Coronary artery (tissue), 2 donors: ENCODE results near the gene ARHGEF2.
A peak's percentile ranks its signal among the peaks of the same experiment; 100 is the strongest.

Experiments
- DNase-seq: peaks from one replicate; pipeline ENCODE4 v3.0.0-alpha.2; 2017; ENCODE audit warnings: low spot score
- H3K27ac ChIP-seq, 2 donors: fragments of 200-600 bp; sonication (generic); one replicate each; pipeline ENCODE4 v1.5.1; 2016 to 2019
- H3K4me3 ChIP-seq: fragments of 200-600 bp; sonication (generic); 2 replicates; pipeline ENCODE4 v1.5.1; 2016; ENCODE audit warnings: mild to moderate bottlenecking, moderate library complexity
- TF ChIP-seq, protein P1 (sequence below): fragments of 200-600 bp; sonication (generic); IDR thresholded peaks from one replicate; pipeline ENCODE4 v1.5.1; 2019; ENCODE audit warnings: antibody characterized with exemption

Gene ARHGEF2

DNA sequence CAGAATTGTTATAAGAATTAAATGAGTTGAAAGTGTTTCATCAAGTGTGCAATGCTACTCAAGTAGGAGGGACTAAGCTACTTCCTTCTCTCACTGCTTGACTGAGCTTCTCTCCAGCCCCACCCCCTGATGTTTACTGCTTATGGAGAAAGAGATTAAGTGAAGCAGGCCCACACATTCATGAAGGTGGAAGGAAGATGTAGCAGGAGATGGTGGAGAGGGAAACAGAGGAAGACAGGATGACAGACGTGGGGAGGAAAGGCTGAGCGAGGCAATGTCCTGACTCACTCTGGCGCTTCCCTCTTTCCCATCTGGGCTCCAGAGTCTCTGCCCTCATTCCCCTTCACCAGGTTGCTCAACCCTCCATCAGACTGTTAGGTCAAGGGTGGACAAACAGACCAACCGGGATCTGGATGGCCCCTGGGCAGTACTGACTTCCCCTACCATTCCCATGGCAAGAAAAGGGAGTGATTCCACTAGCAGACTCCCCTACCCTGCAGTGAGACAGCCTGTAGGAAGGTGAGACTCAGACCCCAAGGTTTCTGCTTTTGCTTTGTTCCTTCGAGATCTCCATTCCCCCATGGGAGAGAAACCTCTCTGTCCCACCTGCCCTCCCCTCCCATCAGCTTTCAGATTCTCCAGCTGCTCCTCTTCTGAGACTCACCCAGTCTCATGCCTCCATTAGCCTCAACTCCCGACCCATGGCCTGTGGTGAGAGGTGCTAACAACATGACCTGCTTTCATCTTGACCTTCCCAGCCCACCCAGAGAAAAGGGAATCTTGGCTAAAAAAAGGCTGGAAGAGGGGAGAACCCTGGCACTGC is 3.1 kb upstream of the ARHGEF2 start:
- TF ChIP-seq, protein P1, sequence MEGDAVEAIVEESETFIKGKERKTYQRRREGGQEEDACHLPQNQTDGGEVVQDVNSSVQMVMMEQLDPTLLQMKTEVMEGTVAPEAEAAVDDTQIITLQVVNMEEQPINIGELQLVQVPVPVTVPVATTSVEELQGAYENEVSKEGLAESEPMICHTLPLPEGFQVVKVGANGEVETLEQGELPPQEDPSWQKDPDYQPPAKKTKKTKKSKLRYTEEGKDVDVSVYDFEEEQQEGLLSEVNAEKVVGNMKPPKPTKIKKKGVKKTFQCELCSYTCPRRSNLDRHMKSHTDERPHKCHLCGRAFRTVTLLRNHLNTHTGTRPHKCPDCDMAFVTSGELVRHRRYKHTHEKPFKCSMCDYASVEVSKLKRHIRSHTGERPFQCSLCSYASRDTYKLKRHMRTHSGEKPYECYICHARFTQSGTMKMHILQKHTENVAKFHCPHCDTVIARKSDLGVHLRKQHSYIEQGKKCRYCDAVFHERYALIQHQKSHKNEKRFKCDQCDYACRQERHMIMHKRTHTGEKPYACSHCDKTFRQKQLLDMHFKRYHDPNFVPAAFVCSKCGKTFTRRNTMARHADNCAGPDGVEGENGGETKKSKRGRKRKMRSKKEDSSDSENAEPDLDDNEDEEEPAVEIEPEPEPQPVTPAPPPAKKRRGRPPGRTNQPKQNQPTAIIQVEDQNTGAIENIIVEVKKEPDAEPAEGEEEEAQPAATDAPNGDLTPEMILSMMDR: no peak
- Histone ChIP-seq H3K4me3 (peak overlapping the region; percentile 81), H3K27ac (peak overlapping the region; percentile 94 to 98)
- DNase-seq: no peak

DNA sequence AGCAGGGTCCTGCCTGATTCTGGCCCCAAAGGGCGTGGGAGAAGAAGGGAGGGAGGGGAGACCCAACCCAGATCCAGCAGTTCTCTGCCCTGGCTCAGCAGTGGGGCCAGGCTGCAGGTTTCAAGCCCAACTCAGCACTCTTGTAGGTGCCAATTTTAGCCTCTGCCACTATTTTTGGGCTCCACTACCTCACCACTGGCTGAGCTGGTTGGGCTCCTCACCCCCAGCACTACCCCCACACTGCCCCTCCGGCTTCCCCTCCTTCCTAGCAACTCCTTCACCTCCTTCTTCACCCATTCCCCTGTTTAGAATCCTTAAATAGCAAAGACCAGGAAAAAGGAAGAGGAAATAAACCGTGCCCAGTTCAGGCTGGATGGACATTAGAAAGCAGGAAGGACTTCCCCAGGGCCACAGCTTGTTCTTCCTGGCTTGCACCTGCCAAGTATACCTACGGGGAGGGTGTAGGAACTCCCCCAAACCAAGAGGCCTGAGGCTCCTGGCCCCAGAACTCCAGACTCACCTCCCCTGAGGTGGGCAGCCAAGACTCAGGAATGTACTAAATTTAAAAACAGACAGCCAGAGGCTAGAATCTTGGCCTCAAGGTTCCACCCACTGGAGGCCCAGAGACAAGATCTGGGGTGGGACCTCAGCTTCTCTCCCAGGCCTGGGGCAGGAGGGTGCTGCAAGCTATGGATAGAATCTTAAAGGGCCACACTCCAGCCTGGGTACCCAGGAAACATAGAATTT is 1.4 kb upstream of the ARHGEF2 start:
- peak overlapping the region; percentile 81 for H3K4me3 ChIP-seq
- peak; percentile 85 for DNase-seq
- peak overlapping the region; percentile 94 to 98 for H3K27ac ChIP-seq
- TF ChIP-seq, protein P1: no peak

DNA sequence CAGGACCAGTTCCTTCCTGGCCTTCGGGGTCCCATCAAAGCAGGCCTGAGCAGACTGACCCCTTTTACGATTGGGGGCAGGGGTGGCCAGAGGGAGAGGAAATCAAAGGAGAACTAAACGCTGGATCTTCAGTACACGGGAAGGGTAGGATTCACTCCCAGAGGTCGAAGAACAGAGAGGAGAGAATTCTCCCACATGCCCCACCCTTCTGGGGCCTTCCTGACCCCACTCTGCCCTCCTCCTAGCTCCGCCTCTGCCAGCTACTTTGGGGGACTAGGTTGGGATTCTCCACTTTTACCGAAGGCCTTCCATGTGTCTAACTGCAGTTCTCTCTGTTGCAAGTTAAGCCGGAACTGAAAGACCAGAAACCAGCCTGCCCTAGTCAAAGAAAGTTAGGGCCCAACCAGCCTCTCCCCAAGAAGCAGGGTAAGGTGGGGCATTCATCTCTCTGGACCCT is 654 bp upstream of the ARHGEF2 start:
- TF ChIP-seq, protein P1: no peak
- DNase-seq: no peak
- Histone ChIP-seq H3K27ac (peak overlapping the region; percentile 94 to 98), H3K4me3 (peak overlapping the region; percentile 81)

DNA sequence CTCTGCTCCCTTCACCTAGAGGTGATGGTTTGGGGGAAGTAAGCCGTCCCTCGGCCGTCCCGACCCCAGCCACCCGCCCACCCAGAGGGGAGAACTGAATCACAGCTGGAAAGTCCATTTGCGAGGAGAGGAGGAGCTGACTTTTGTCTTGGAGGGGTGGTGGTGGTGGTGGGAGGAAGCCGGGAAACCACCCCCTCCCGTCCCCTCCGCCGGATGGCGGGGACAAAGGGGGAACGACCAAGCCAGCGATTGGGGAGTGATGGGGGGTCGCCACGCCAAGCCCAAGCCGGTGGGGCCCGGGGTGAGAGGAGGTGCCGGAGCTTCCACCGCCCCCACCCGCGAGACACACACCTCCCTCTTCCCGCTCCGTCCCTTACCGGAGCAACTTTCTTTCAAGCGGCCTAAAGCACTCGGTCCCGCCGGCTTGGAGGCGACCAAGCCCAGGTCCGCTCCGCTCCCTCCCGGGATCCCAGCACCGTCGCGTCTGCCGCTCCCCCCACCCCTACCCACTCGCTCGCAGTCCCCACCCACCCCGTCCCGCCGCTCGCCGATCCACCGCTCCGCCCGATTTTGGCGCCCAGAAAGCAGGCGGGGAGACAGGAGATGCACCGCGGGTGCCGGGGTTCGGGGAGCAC is 540 bp downstream of the ARHGEF2 start:
- TF ChIP-seq, protein P1: no peak
- H3K27ac ChIP-seq: peak overlapping the region; percentile 94 to 98
- H3K4me3 ChIP-seq: peak overlapping the region; percentile 81
- no peak for DNase-seq

DNA sequence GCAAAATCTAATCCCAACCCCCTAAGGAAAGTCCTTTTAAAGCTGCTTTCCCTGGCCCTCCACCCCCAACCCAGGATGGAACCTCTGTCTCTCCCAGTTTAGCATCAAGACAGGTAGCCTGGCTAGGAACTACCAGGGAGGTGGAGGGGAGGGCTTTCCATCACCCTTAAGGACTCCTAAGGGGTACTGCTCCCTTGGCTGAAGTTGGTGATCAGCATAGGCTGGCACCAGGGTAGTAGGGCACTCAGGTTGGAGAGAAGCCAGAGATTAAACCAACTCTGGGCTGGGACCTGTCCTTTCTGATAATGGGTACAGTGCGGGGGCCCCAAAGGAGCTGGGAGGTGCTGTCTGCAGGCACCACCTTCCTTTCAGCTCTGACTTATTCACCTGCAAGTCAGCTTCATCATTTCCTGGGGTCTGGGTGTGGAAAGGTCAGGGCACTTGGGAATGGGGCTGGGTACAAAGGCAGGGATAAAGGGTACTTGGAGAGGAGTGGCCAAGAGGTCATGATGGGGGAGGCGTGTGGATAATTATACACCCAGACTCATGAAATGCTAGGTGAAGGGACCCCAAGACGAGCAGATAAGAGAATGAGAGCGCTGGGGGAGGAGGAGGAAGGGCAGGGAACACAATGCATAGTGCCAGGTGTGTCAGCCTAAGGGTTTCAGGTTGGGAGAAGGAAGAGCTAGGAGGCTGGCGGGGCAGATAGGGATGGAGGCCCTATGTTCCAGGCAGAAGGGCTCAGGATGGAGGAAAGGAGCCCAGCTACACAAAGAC is 1.2 kb downstream of the ARHGEF2 start:
- Histone ChIP-seq H3K4me3 (peak overlapping the region; percentile 81), H3K27ac (peak overlapping the region; percentile 94 to 98)
- TF ChIP-seq, protein P1: no peak
- no peak for DNase-seq

DNA sequence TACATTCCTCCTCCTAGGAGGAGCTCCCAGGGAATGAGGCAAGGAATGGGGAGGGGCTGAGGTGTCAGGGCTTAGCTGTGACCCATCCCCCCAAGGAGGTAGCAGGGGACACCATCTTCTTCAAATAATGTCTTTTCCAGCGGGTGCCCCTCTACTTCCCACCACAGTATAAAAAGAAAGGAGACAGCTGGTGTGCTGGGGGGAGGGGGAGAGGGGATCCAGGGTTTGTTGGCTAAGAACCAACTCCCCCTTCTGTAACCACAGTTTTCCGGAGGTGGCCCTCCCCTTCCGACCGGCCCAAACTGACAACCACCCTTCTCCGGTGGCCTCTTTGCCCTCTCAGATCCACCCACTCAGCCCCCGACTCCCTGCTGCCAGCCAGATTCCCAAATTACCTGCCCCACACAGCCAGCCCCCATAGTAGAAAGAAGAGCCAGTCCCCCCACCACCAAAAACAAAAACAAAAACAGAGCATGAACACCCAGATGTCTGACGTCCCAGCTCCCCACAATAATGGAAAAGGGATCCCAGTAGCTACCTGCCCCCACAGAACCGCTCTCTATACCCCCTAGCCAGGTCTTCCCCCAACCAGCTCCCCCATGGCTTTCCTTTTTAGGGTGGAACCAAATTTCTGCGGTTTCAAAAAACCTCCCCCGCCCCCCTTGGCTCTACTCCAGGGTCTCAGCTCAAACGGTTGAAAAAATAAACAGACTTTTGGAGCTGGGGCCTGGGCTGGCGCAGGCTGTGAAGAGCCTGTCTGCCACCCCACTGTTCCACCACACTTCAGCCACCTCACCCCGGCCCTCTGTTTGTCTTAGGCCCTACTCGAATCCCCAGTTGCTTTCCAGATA is 2.1 kb downstream of the ARHGEF2 start:
- peak overlapping the region; percentile 81 for H3K4me3 ChIP-seq
- H3K27ac ChIP-seq: peak overlapping the region; percentile 94 to 98
- peak; percentile 87 for DNase-seq
- TF ChIP-seq, protein P1: no peak
